ENCODE data around the gene KLF17. TPM values are rescaled to one million over a fixed set of nuclear protein-coding genes. Genes with fewer than 3 reads are reported as not detected.
A peak's percentile ranks its signal among the peaks of the same experiment; 100 is the strongest.

The KLF17 gene
- total and polyA plus RNA-seq, 2 experiments from 2014 or later: not detected

GRCh38 chr1:44146536-44147361, 28.1 kb downstream of the KLF17 start:
- Histone ChIP-seq H3K4me3 (no peak overlapping the region), H3K4me1 (ENCODE audit: low read depth) (no peaks in the 10 kb centered on the region), H3K9me3 (ENCODE audit: low read depth) (no peaks in the 10 kb centered on the region), H3K27me3 (no peaks in the 10 kb centered on the region), H3K36me3 (no peaks in the 10 kb centered on the region), H3K27ac (no peak overlapping the region)
- TF ChIP-seq CTCF (IDR thresholded peaks at IDR 0.05; ENCODE audit: low read depth, low read length): no peak
- no peak for DNase-seq (ENCODE audit: low read depth in 1 of 2, low spot score in 1 of 2)

GRCh38 chr1:44147582-44147981, 29.0 kb downstream of the KLF17 start:
- Histone ChIP-seq H3K4me3 (no peak overlapping the region), H3K27me3 (no peaks in the 10 kb centered on the region), H3K9me3 (ENCODE audit: low read depth) (no peaks in the 10 kb centered on the region), H3K27ac (no peak overlapping the region), H3K4me1 (ENCODE audit: low read depth) (no peaks in the 10 kb centered on the region), H3K36me3 (no peaks in the 10 kb centered on the region)
- no peak for DNase-seq (ENCODE audit: low read depth in 1 of 2, low spot score in 1 of 2)
- no peak for TF ChIP-seq CTCF (IDR thresholded peaks at IDR 0.05; ENCODE audit: low read depth, low read length)

GRCh38 chr1:44151332-44151731, 32.7 kb downstream of the KLF17 start:
- Histone ChIP-seq H3K27ac (no peak overlapping the region), H3K27me3 (no peaks in the 10 kb centered on the region), H3K4me1 (ENCODE audit: low read depth) (no peaks in the 10 kb centered on the region), H3K36me3 (no peaks in the 10 kb centered on the region), H3K4me3 (no peak overlapping the region), H3K9me3 (ENCODE audit: low read depth) (no peaks in the 10 kb centered on the region)
- no peak for DNase-seq (ENCODE audit: low read depth in 1 of 2, low spot score in 1 of 2)
- no peak for TF ChIP-seq CTCF (IDR thresholded peaks at IDR 0.05; ENCODE audit: low read depth, low read length)

GRCh38 chr1:44151808-44152207, 33.2 kb downstream of the KLF17 start:
- no peak for TF ChIP-seq CTCF (IDR thresholded peaks at IDR 0.05; ENCODE audit: low read depth, low read length)
- no peaks in the 10 kb centered on the region for H3K4me1 ChIP-seq (ENCODE audit: low read depth)

GRCh38 chr1:44152692-44153091, 34.1 kb downstream of the KLF17 start:
- Histone ChIP-seq H3K4me1 (ENCODE audit: low read depth) (no peaks in the 10 kb centered on the region), H3K4me3 (no peak overlapping the region), H3K9me3 (ENCODE audit: low read depth) (no peaks in the 10 kb centered on the region), H3K27me3 (no peaks in the 10 kb centered on the region), H3K36me3 (no peaks in the 10 kb centered on the region), H3K27ac (no peak overlapping the region)
- DNase-seq (ENCODE audit: low read depth in 1 of 2, low spot score in 1 of 2): no peak
- no peak for TF ChIP-seq CTCF (IDR thresholded peaks at IDR 0.05; ENCODE audit: low read depth, low read length)

More at GRCh38 chr1:44151808-44152207, 33.2 kb downstream of the KLF17 start:
- H3K27me3 ChIP-seq: no peaks in the 10 kb centered on the region
- peak in 1 of 2 donors; percentile 4 for DNase-seq (ENCODE audit: low read depth in 1 of 2, low spot score in 1 of 2)
- H3K36me3 ChIP-seq: no peaks in the 10 kb centered on the region
- H3K27ac ChIP-seq: no peak overlapping the region
- no peak overlapping the region for H3K4me3 ChIP-seq
- H3K9me3 ChIP-seq (ENCODE audit: low read depth): no peaks in the 10 kb centered on the region

All from cardiac muscle cell (in vitro differentiated cells and primary cell).